H1 (cell line): Measurements from ENCODE around the gene ITGA11. TPM values are rescaled to one million over a fixed set of nuclear protein-coding genes. Genes with fewer than 3 reads are reported as not detected.

ENCODE experiments used
- JUN ChIP-seq: IDR thresholded peaks from 2 replicates; pipeline ENCODE4 v1.6.1; 2011; ENCODE audit warnings: low read depth, mild to moderate bottlenecking, improper control_type of control experiment, low read length
- polyA plus RNA-seq, 7 experiments: library from polyadenylated mRNA; depleted of rRNA in 3 of 7; stranded (reverse) in 5 of 7; unstranded in 2 of 7; fragments of >200 nt in 5 of 7; fragments of 200-250 nt in 2 of 7; gene quantifications; 1 replicate in 5 of 7; 2 replicates in 1 of 7; 4 replicates in 1 of 7; pipeline versions ENCODE4 v1.2.1 to v1.2.3, GENCODE V29; 2011 to 2013; ENCODE audit warnings: missing spikeins in 2 of 7, mixed read lengths in 2 of 7
- total RNA-seq: library from RNA; stranded (reverse); fragmentation: NEBNext Ultra II Directional; extraction: Animal tissue kit (Norgen Biotek cat#: 25700); gene quantifications from 2 replicates; pipeline ENCODE4 v1.2.1, GENCODE V29; 2021

Gene ITGA11
- total and polyA plus RNA-seq, 2 of the 8 experiments (the other 6 are each of a cell fraction or from before 2014, with no cell fraction given) = 0.05 to 0.06 TPM

GRCh38 chr15:68412218-68412617, 19.7 kb downstream of the ITGA11 start (continued):
- no peak for TF ChIP-seq JUN
